MM.1S (cell line): ENCODE measurements around the gene FGD1.
A peak's percentile ranks its signal among the peaks of the same experiment; 100 is the strongest.
"Not testable (repeated sequence)": the region's sequence is repeated elsewhere in the genome, so short reads cannot be mapped to it uniquely, and the experiment has no call there.

Experiments used
- DNase-seq: peaks from one replicate; pipeline ENCODE4 v3.0.0-alpha.2; 2015
- H2AFZ ChIP-seq: fragments of 300-600 bp; sonication (generic); 2 replicates; pipeline ENCODE4 v1.6.0; 2016; ENCODE audit warnings: antibody characterized with exemption, low read length
- H3F3A ChIP-seq: fragments of 300-600 bp; sonication (generic); 2 replicates; pipeline ENCODE4 v1.6.1; 2016; ENCODE audit warnings: mild to moderate bottlenecking, antibody characterized with exemption, low read length, moderate library complexity, mixed read lengths; ENCODE audit not compliant: insufficient read depth
- H3K27ac ChIP-seq: fragments of 300-600 bp; sonication (generic); 2 replicates; pipeline ENCODE4 v1.5.1; 2016; ENCODE audit warnings: mild to moderate bottlenecking, low read length
- H3K27me3 ChIP-seq: fragments of 300-600 bp; sonication (generic); replicated peaks from 2 replicates; pipeline ENCODE4 v1.6.0; 2016; ENCODE audit warnings: low read length; ENCODE audit not compliant: insufficient read depth
- H3K36me3 ChIP-seq: fragments of 300-600 bp; sonication (generic); replicated peaks from 2 replicates; pipeline ENCODE4 v1.6.1; 2016; ENCODE audit warnings: mild to moderate bottlenecking, low read length, mixed read lengths; ENCODE audit not compliant: insufficient read depth
- H3K4me1 ChIP-seq: fragments of 300-600 bp; sonication (generic); 2 replicates; pipeline ENCODE4 v1.6.1; 2016; ENCODE audit warnings: low read length, mixed read lengths
- H3K4me2 ChIP-seq: fragments of 300-600 bp; sonication (generic); 2 replicates; pipeline ENCODE4 v1.6.0; 2016; ENCODE audit warnings: low read depth, low read length
- H3K4me3 ChIP-seq: fragments of 300-600 bp; sonication (generic); 2 replicates; pipeline ENCODE4 v1.5.1; 2016; ENCODE audit warnings: low read length, mixed read lengths
- H3K79me2 ChIP-seq: fragments of 300-600 bp; sonication (generic); 2 replicates; pipeline ENCODE4 v1.6.1; 2016; ENCODE audit warnings: mixed run types, low read length, mixed read lengths
- H3K9ac ChIP-seq: fragments of 300-600 bp; sonication (generic); 2 replicates; pipeline ENCODE4 v1.6.1; 2016; ENCODE audit warnings: low read length, mixed read lengths
- H3K9me2 ChIP-seq: fragments of 300-600 bp; sonication (generic); replicated peaks from 2 replicates; pipeline ENCODE4 v1.6.1; 2016; ENCODE audit warnings: mild to moderate bottlenecking, low read length, mixed read lengths; ENCODE audit not compliant: insufficient read depth
- H3K9me3 ChIP-seq: fragments of 300-600 bp; sonication (generic); replicated peaks from 2 replicates; pipeline ENCODE4 v1.6.1; 2016; ENCODE audit warnings: mild to moderate bottlenecking, low read length, mixed read lengths; ENCODE audit not compliant: insufficient read depth
- H4K20me1 ChIP-seq: fragments of 300-600 bp; sonication (generic); 2 replicates; pipeline ENCODE4 v1.6.1; 2016; ENCODE audit warnings: mild to moderate bottlenecking, low read length, moderate library complexity, mixed read lengths; ENCODE audit not compliant: insufficient read depth
- CTCF ChIP-seq: fragments of 300-600 bp; sonication (generic); IDR thresholded peaks from 2 replicates; pipeline ENCODE4 v1.5.1; 2016; ENCODE audit warnings: antibody characterized with exemption, low read length, mixed read lengths
- EZH2 ChIP-seq: fragments of 300-600 bp; sonication (generic); optimal IDR thresholded peaks from 2 replicates; pipeline ENCODE3; 2017; ENCODE audit warnings: low read depth, mild to moderate bottlenecking, antibody characterized with exemption, low read length, mixed read lengths
- EZH2phosphoT487 ChIP-seq: fragments of 300-600 bp; sonication (generic); IDR thresholded peaks from 2 replicates; pipeline ENCODE4 v1.6.1; 2018; ENCODE audit warnings: antibody characterized with exemption, low read length

The FGD1 gene

GRCh38 chrX:54494166-54494988 lies 1.7 kb downstream of the FGD1 start:
- DNase-seq = no peak
- peak overlapping the region; percentile 47; the same call in 1 of the 2 replicates for H3K4me2 ChIP-seq

GRCh38 chrX:54492340-54492739 lies 3.7 kb downstream of the FGD1 start:
- no peak overlapping the region for H2AFZ ChIP-seq
- no peak for DNase-seq

More at GRCh38 chrX:54494166-54494988, 1.7 kb downstream of the FGD1 start:
- Histone ChIP-seq H3K27ac (no peak overlapping the region), H3K36me3 (no peaks in the 10 kb centered on the region), H4K20me1 (no peaks in the 10 kb centered on the region), H3K79me2 (no peaks in the 10 kb centered on the region), H3F3A (no peaks in the 10 kb centered on the region), H3K9ac (no peak overlapping the region), H3K4me3 (no peak overlapping the region), H3K9me3 (no peaks in the 10 kb centered on the region), H3K27me3 (no peaks in the 10 kb centered on the region), H3K9me2 (no peaks in the 10 kb centered on the region), H2AFZ (no peak overlapping the region; the same call in 1 of the 2 replicates), H3K4me1 (no peaks in the 10 kb centered on the region)
- TF ChIP-seq EZH2phosphoT487 (no peak), CTCF (no peak), EZH2 (no peak)

GRCh38 chrX:54489819-54490218 lies 6.2 kb downstream of the FGD1 start:
- not testable (repeated sequence) for H2AFZ ChIP-seq, H3K9me3 ChIP-seq, H3K9me2 ChIP-seq, H3K27ac ChIP-seq, H3K4me3 ChIP-seq, DNase-seq, H3K79me2 ChIP-seq, H3K27me3 ChIP-seq, H3K36me3 ChIP-seq, H4K20me1 ChIP-seq, H3K4me1 ChIP-seq, H3K9ac ChIP-seq, H3K4me2 ChIP-seq, H3F3A ChIP-seq

More at GRCh38 chrX:54492340-54492739, 3.7 kb downstream of the FGD1 start:
- Histone ChIP-seq H3K27ac (no peak overlapping the region), H3K4me2 (no peak overlapping the region), H3K4me3 (no peak overlapping the region), H3K36me3 (no peaks in the 10 kb centered on the region), H3K9ac (no peak overlapping the region), H3F3A (no peaks in the 10 kb centered on the region), H3K27me3 (no peaks in the 10 kb centered on the region), H3K9me3 (no peaks in the 10 kb centered on the region), H3K79me2 (no peaks in the 10 kb centered on the region), H3K9me2 (no peaks in the 10 kb centered on the region), H3K4me1 (no peaks in the 10 kb centered on the region), H4K20me1 (no peaks in the 10 kb centered on the region)
- no peak for TF ChIP-seq EZH2
- TF ChIP-seq EZH2phosphoT487 = no peak
- TF ChIP-seq CTCF = no peak

- no peaks in the 10 kb centered on the region for H4K20me1 ChIP-seq
- H3K79me2 ChIP-seq = no peaks in the 10 kb centered on the region
- no peaks in the 10 kb centered on the region for H3F3A ChIP-seq
- no peak overlapping the region for H3K9ac ChIP-seq
- H2AFZ ChIP-seq = no peak overlapping the region
- H3K27me3 ChIP-seq = no peaks in the 10 kb centered on the region
- H3K9me2 ChIP-seq = no peaks in the 10 kb centered on the region
- H3K4me3 ChIP-seq = no peak overlapping the region
- no peak for DNase-seq
- H3K4me2 ChIP-seq = no peak overlapping the region
- H3K27ac ChIP-seq = no peak overlapping the region
- no peaks in the 10 kb centered on the region for H3K4me1 ChIP-seq
- no peaks in the 10 kb centered on the region for H3K36me3 ChIP-seq
- H3K9me3 ChIP-seq = no peaks in the 10 kb centered on the region
- TF ChIP-seq CTCF (no peak), EZH2 (no peak), EZH2phosphoT487 (no peak)
Measured at GRCh38 chrX:54484666-54485065, 11.4 kb downstream of the FGD1 start.
